Endothelial cell of umbilical vein (primary cell): Measurements from ENCODE around the gene RRH. TPM values are rescaled to one million over a fixed set of nuclear protein-coding genes. Genes with fewer than 3 reads are reported as not detected.

Experiments used
- BruUV-seq: library from RNA; stranded (reverse); fragments of 400-500 nt; replicated peaks from 2 replicates; lab custom pipeline; 2021; lab: Mats Ljungman, UMichigan
- CTCF ChIA-PET: fragments of 300-600, 350-600 bp; sonication (Branson Sonifier 250); formaldehyde crosslinking; loops from one replicate; lab custom pipeline; 2021; ENCODE audit warnings: antibody characterized with exemption, inconsistent platforms; lab: Charles Lee
- POLR2A ChIA-PET: fragments of 300-600, 350-600 bp; sonication (Branson Sonifier 250); formaldehyde crosslinking; loops from one replicate; lab custom pipeline; 2021; ENCODE audit warnings: antibody characterized with exemption, inconsistent platforms; lab: Charles Lee
- DNase-seq: peaks from one replicate; pipeline ENCODE4 v3.0.0-alpha.2; 2011; ENCODE audit warnings: low read depth, low spot score
- FAIRE-seq: peaks from 2 replicates; lab custom pipeline; 2011; peaks lifted over from hg19 to GRCh38; lab: Jason Lieb, UNC
- H2AFZ ChIP-seq: 2 replicates; pipeline ENCODE4 v1.6.0; 2012; ENCODE audit warnings: low read depth, low read length, control low read depth, inconsistent platforms
- H3K27ac ChIP-seq: 2 replicates; pipeline ENCODE4 v1.5.1; 2011; ENCODE audit warnings: low read depth, mild to moderate bottlenecking, control low read depth, low read length, moderate library complexity; ENCODE audit not compliant: insufficient read depth
- H3K27me3 ChIP-seq, 2 experiments: 2 replicates each; pipeline versions ENCODE4 v1.6.0 to v1.6.1; 2011; ENCODE audit warnings: low read length in 2 of 2, mixed read lengths in 1 of 2; ENCODE audit not compliant: control insufficient read depth in 2 of 2, insufficient read depth in 2 of 2
- H3K36me3 ChIP-seq, 2 experiments: 2 replicates in 1 of 2; 3 replicates in 1 of 2; pipeline ENCODE4 v1.5.1; 2011; ENCODE audit warnings: low read length in 2 of 2, mild to moderate bottlenecking in 1 of 2, moderate library complexity in 1 of 2; ENCODE audit not compliant: control insufficient read depth in 2 of 2, insufficient read depth in 2 of 2; ENCODE audit errors: extremely low read depth in 1 of 2
- H3K4me1 ChIP-seq: 3 replicates; pipeline ENCODE4 v1.5.1; 2011; ENCODE audit warnings: mild to moderate bottlenecking, low read length; ENCODE audit not compliant: control insufficient read depth, insufficient read depth; ENCODE audit errors: extremely low read depth
- H3K4me2 ChIP-seq: 2 replicates; pipeline ENCODE4 v1.6.1; 2011; ENCODE audit warnings: low read length, control low read depth, mixed read lengths; ENCODE audit not compliant: insufficient read depth
- H3K4me3 ChIP-seq, 3 experiments: fragments of 200-600 bp in 1 of 3; sonication (generic), shearing (Covaris generic) in 1 of 3; replicated peaks in 1 of 3; 2 replicates each; pipeline ENCODE4 v1.5.1; 2011 to 2016; ENCODE audit warnings: control low read depth in 3 of 3, low read length in 3 of 3, mild to moderate bottlenecking in 2 of 3, inconsistent platforms in 1 of 3, low read depth in 1 of 3, moderate library complexity in 1 of 3; ENCODE audit not compliant: insufficient read depth in 1 of 3
- H3K79me2 ChIP-seq: 2 replicates; pipeline ENCODE4 v1.6.0; 2012; ENCODE audit warnings: low read length, inconsistent platforms; ENCODE audit not compliant: control insufficient read depth, insufficient read depth
- H3K9ac ChIP-seq: replicated peaks from 2 replicates; pipeline ENCODE3; 2011; ENCODE audit warnings: low read length, control low read depth; ENCODE audit not compliant: insufficient read depth; ENCODE audit errors: extremely low read depth
- H3K9me1 ChIP-seq: replicated peaks from 3 replicates; pipeline ENCODE4 v1.6.0; 2011; ENCODE audit warnings: mild to moderate bottlenecking, low read length; ENCODE audit not compliant: control insufficient read depth, insufficient read depth; ENCODE audit errors: extremely low read depth
- H3K9me3 ChIP-seq: replicated peaks from 2 replicates; pipeline ENCODE4 v1.5.1; 2012; ENCODE audit warnings: low read length, inconsistent platforms; ENCODE audit not compliant: control insufficient read depth, insufficient read depth
- H4K20me1 ChIP-seq: replicated peaks from 2 replicates; pipeline ENCODE3; 2011; ENCODE audit warnings: mild to moderate bottlenecking, low read length; ENCODE audit not compliant: control insufficient read depth, insufficient read depth; ENCODE audit errors: extremely low read depth
- CTCF ChIP-seq, 2 donors: IDR thresholded peaks; 1 replicate in 1 of 2; 2 replicates in 1 of 2; pipeline ENCODE4 v1.5.1; 2011; ENCODE audit warnings: low read length in 2 of 2, mild to moderate bottlenecking in 2 of 2, moderate library complexity in 2 of 2, control low read depth in 1 of 2, inconsistent platforms in 1 of 2, low read depth in 1 of 2; ENCODE audit not compliant: insufficient read depth in 1 of 2; ENCODE audit errors: extremely low read depth in 1 of 2
- EZH2 ChIP-seq: IDR thresholded peaks from 2 replicates; pipeline ENCODE4 v1.6.1; 2012; ENCODE audit warnings: borderline replicate concordance, low read depth, mild to moderate bottlenecking, moderate library complexity, low read length, inconsistent platforms; ENCODE audit not compliant: severe bottlenecking
- FOS ChIP-seq: IDR thresholded peaks from 2 replicates; pipeline ENCODE4 v1.6.1; 2011; ENCODE audit warnings: mild to moderate bottlenecking, low read length, moderate library complexity, borderline replicate concordance; ENCODE audit not compliant: insufficient read depth
- GATA2 ChIP-seq: IDR thresholded peaks from 2 replicates; pipeline ENCODE4 v1.7.0; 2011; ENCODE audit warnings: low read depth, mild to moderate bottlenecking, moderate library complexity, mixed read lengths, low read length; ENCODE audit not compliant: insufficient read length, insufficient read depth
- JUN ChIP-seq: IDR thresholded peaks from 2 replicates; pipeline ENCODE4 v1.6.1; 2011; ENCODE audit warnings: borderline replicate concordance, low read depth; ENCODE audit not compliant: insufficient read length, insufficient read depth
- MAX ChIP-seq: IDR thresholded peaks from 2 replicates; pipeline ENCODE4 v1.6.1; 2011; ENCODE audit not compliant: insufficient read depth, insufficient read length
- MYC ChIP-seq: IDR thresholded peaks from one replicate; pipeline ENCODE4 v1.6.1; 2011; ENCODE audit warnings: mild to moderate bottlenecking, low read depth, low read length
- POLR2A ChIP-seq: IDR thresholded peaks from 2 replicates; pipeline ENCODE4 v1.6.1; 2012; ENCODE audit warnings: low read depth, mild to moderate bottlenecking, control low read depth, low read length
- POLR2AphosphoS5 ChIP-seq: IDR thresholded peaks from 2 replicates; pipeline ENCODE4 v1.6.1; 2012; ENCODE audit warnings: low read depth, mild to moderate bottlenecking, control low read depth, low read length, moderate library complexity; ENCODE audit not compliant: insufficient read depth
- dilution Hi-C: fragments of 300-500 bp; cut with MboI; formaldehyde crosslinking; loops from one replicate; pipeline ENCODE4 v1.15.0; 2019; ENCODE audit warnings: low sequenced_read_pairs; ENCODE audit not compliant: extremely low pct_ligation_motif_present
- intact Hi-C: fragments of 100-400 bp; cut with micrococcal nuclease; formaldehyde crosslinking; loops from one replicate; pipeline ENCODE4 v1.10.0; 2022
- polyA plus RNA-seq, 4 experiments: library from polyadenylated mRNA; depleted of rRNA in 3 of 4; stranded (reverse) in 3 of 4; unstranded in 1 of 4; fragments of >200 nt; gene quantifications; 2 replicates each; pipeline versions ENCODE4 v1.2.1 to v1.2.3, GENCODE V29; 2011 to 2012; ENCODE audit warnings: missing spikeins in 1 of 4
- total RNA-seq: library from RNA; stranded (reverse); gene quantifications from 2 replicates; pipeline ENCODE4 v1.2.3, GENCODE V29; 2021

RRH gene
- total and polyA plus RNA-seq, 2 donors (not counting 3 experiments of a cell fraction or from before 2014, with no cell fraction given): 0.11 to 0.31 TPM

DNA sequence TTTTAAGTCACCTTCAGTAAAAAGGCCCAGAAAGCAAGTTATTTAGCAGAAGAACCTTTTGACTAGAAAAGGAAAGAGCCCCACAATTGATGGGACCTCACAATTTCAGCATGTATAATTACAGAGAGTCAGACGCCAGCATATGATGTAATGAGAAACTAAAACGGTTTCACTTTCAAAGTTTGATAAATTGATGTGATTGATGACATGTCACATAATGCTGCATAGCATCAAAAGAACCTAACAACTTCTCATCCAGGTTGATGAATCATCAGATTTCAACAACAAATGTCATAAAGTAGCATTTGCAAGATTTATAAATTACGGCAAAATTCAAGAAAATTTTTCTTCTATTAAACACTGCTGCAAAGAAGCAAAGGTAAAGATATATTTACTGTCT lies 16.1 kb upstream of the RRH start:
- no peak for FAIRE-seq
- H3K79me2 ChIP-seq: peaks cover 11% of the 10 kb centered on the region
- no peaks in the 10 kb centered on the region for H3K9me3 ChIP-seq
- H3K4me2 ChIP-seq: no peak overlapping the region
- no TSS peak for BruUV-seq
- no peaks in the 10 kb centered on the region for H3K9me1 ChIP-seq
- dilution Hi-C loops (no loop called here), intact Hi-C loops (loop anchor here (10.0 kb wide), 1 partner anchor 1137 kb away; no protein-coding TSS in a partner anchor)
- H3K4me3 ChIP-seq: no peak overlapping the region
- no peak for DNase-seq
- no peaks in the 10 kb centered on the region for H3K27me3 ChIP-seq
- no peaks in the 10 kb centered on the region for H4K20me1 ChIP-seq
- H3K9ac ChIP-seq: no peak overlapping the region
- ChIA-PET CTCF (no interaction called here), POLR2A (no interaction called here)
- peaks cover 5% of the 10 kb centered on the region for H3K4me1 ChIP-seq
- no peaks in the 10 kb centered on the region for H3K36me3 ChIP-seq
- H3K27ac ChIP-seq: no peak overlapping the region
- no peak overlapping the region for H2AFZ ChIP-seq
- TF ChIP-seq JUN: peak; percentile 9
- TF ChIP-seq MYC: no peak
- TF ChIP-seq EZH2: no peak
- TF ChIP-seq POLR2A: no peak

- dilution Hi-C loops: no loop called here
- no peaks in the 10 kb centered on the region for H3K9me3 ChIP-seq
- peak within 1 kb of the TSS; percentile 67 for H3K27ac ChIP-seq
- peak within 1 kb of the TSS; percentile 68 for H3K9ac ChIP-seq
- no peaks in the 10 kb centered on the region for H4K20me1 ChIP-seq
- ChIA-PET CTCF (interaction anchor here (0.8 to 1.6 kb wide), 6 partner anchors 10 to 388 kb away, joined by 3 to 5 read pairs (median 5); partner anchors contain the start of genes CFI and SEC24B), POLR2A (interaction anchor here (0.9 kb wide), 1 partner anchor 113 kb away, joined by 3 read pairs; no protein-coding TSS in a partner anchor)
- H3K4me3 ChIP-seq: peak within 1 kb of the TSS; percentile 35 to 92 (median 70)
- TSS peak; percentile 43 for BruUV-seq
- peaks cover 28% of the 10 kb centered on the region for H3K79me2 ChIP-seq
- H3K4me1 ChIP-seq: peaks cover 13% of the 10 kb centered on the region
- H3K36me3 ChIP-seq: peaks cover 0 to 8% of the 10 kb centered on the region in 2 experiments
- DNase-seq (peak; percentile 94), FAIRE-seq (peak; percentile 97)
- H3K27me3 ChIP-seq: no peaks in the 10 kb centered on the region
- H3K9me1 ChIP-seq: no peaks in the 10 kb centered on the region
- peak within 1 kb of the TSS; percentile 89 for H2AFZ ChIP-seq
- peak; percentile 25 for TF ChIP-seq POLR2AphosphoS5
- TF ChIP-seq CTCF (IDR thresholded peaks at IDR 0.05; ENCODE audit: extremely low read depth in 1 of 2, insufficient read depth in 1 of 2, low read depth in 1 of 2, low read length in 2 of 2): no peak
- TF ChIP-seq GATA2: no peak
- no peak for TF ChIP-seq FOS
- peak; percentile 52 for TF ChIP-seq POLR2A
- TF ChIP-seq JUN: no peak
- TF ChIP-seq EZH2: no peak
- peak; percentile 92 for TF ChIP-seq MYC
- TF ChIP-seq MAX: peak; percentile 84
- peak within 1 kb of the TSS; percentile 87 for H3K4me2 ChIP-seq
- intact Hi-C loops: loop anchor here (1.0 to 10.0 kb wide), 6 partner anchors 11 to 1141 kb away; partner anchors contain the start of genes CASP6, PLA2G12A and SEC24B
These were observed 12.4 kb upstream of the RRH start, which contains the start of gene GAR1 for GRCh38 chr4:109815151-109816081. TSS of gene GAR1 (plus strand) at chr4:109815762. CDS start at chr4:109816165, 403 bp downstream.
